ENCODE data around the gene SLC44A3. TPM values are rescaled to one million over a fixed set of nuclear protein-coding genes. Genes with fewer than 3 reads are reported as not detected.

Gene SLC44A3
- total RNA-seq, 1 donor from 2014 or later = not detected

DNA sequence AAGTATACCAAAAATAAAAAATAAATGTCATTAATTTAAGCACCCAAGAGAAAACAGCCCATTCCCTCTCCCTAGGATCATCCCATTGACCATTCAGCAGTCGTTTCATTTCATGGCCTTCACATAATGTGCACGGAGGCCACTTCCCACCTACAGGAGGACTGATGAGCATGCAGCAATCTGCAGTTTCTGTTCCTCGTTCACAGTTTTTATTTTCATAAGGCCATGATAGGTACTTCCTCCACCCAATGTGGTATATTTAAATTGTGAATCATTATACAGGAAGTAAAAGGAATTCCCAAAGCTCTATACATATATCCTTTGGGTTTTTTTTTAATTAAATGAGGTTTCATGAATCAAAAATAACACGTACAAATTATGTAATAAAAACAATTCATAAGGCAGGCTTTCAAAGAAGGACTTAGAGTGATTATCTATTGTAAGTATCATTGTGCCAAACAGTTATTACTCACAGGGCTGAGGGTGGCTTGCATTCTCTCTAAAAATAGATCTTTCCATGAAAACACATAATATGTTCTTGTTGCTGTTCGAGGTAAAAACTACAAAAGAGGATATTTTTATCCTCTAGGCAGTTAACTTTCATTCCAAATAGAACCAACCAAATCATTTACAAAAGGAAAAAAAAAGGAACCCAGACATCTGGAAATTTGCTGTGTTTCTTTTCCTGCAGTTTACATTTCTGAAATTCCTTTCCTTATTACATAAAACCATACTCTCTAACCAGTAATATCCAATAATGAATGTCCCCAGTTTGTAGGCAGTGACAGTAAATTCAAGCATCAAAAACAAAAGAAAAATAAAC, 27.5 kb upstream of the SLC44A3 start:
- CTCF ChIA-PET = no interaction called here
- DNase-seq = no peak
- peak overlapping the region; percentile 58 for H3K4me3 Mint-ChIP-seq

GRCh38 chr1:94793296-94793656, 26.9 kb upstream of the SLC44A3 start:
- ChIA-PET CTCF (no interaction called here), POLR2A (interaction anchor here (0.7 kb wide), 1 partner anchor 239 kb away, joined by 5 read pairs; no protein-coding TSS in a partner anchor)
- Mint-ChIP-seq H3K9me3 (peaks cover 4% of the 10 kb centered on the region), H3K27ac (no peak overlapping the region), H3K36me3 (ENCODE audit: low read depth) (no peaks in the 10 kb centered on the region), H3K4me3 (no peak overlapping the region), H3K4me1 (peaks cover 49% of the 10 kb centered on the region), H3K27me3 (no peaks in the 10 kb centered on the region)
- no peak for DNase-seq
- ATAC-seq (ENCODE audit: low read depth) = no peak
- intact Hi-C loops (cut with micrococcal nuclease) = loop anchor here (2.0 to 10.0 kb wide), 3 partner anchors 72 to 374 kb away; partner anchors contain the start of genes ABCD3 and CNN3
- no peak for TF ChIP-seq CTCF (IDR thresholded peaks at IDR 0.05)

More for the DNA sequence above, 27.5 kb upstream of the SLC44A3 start:
- peaks cover 49% of the 10 kb centered on the region for H3K4me1 Mint-ChIP-seq
- H3K27ac Mint-ChIP-seq = peak overlapping the region; percentile 46
- H3K9me3 Mint-ChIP-seq = peaks cover 4% of the 10 kb centered on the region
- no peak for TF ChIP-seq CTCF (IDR thresholded peaks at IDR 0.05)
- H3K36me3 Mint-ChIP-seq (ENCODE audit: low read depth) = no peaks in the 10 kb centered on the region
- peak; percentile 92 for ATAC-seq (ENCODE audit: low read depth)
- intact Hi-C loops (cut with micrococcal nuclease) = loop anchor here (2.0 to 10.0 kb wide), 3 partner anchors 72 to 374 kb away; partner anchors contain the start of genes ABCD3 and CNN3
- POLR2A ChIA-PET = no interaction called here
- no peaks in the 10 kb centered on the region for H3K27me3 Mint-ChIP-seq

- CTCF ChIA-PET = no interaction called here
- peaks cover 4% of the 10 kb centered on the region for H3K9me3 Mint-ChIP-seq
- H3K36me3 Mint-ChIP-seq (ENCODE audit: low read depth) = no peaks in the 10 kb centered on the region
- ATAC-seq (ENCODE audit: low read depth) (peak; percentile 57), DNase-seq (no peak)
- POLR2A ChIA-PET = no interaction called here
- peaks cover 50% of the 10 kb centered on the region for H3K4me1 Mint-ChIP-seq
- intact Hi-C loops (cut with micrococcal nuclease) = loop anchor here (10.0 kb wide), 1 partner anchor 129 kb away; the partner anchor contains the start of gene CNN3
- no peaks in the 10 kb centered on the region for H3K27me3 Mint-ChIP-seq
- peak overlapping the region; percentile 68 for H3K27ac Mint-ChIP-seq
- H3K4me3 Mint-ChIP-seq = peak overlapping the region; percentile 12
- no peak for TF ChIP-seq CTCF (IDR thresholded peaks at IDR 0.05)
These were observed 24.7 kb upstream of the SLC44A3 start for GRCh38 chr1:94795434-94795833.

DNA sequence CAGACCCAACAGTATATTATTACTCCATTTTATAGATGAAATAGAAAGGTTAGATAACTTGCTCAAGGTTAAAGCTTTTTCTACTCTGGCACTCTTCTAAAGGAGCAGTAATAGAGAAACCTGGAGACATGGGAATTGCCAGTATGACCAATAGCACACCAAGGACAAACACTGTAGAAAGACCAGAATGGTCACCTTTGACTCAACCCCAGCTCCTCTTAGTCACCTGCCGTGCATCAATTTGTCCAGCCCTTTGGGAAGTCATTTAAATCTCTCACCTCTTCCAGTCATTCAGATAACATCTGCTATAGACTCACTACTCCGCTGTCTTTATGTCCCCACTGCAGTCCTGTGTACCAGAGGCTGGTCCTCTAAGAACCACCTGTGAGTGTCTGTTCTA, 23.9 kb upstream of the SLC44A3 start:
- POLR2A ChIA-PET = no interaction called here
- no peak for ATAC-seq (ENCODE audit: low read depth)
- Mint-ChIP-seq H3K27ac (peak overlapping the region; percentile 68), H3K27me3 (no peaks in the 10 kb centered on the region), H3K36me3 (ENCODE audit: low read depth) (no peaks in the 10 kb centered on the region), H3K4me1 (peaks cover 44% of the 10 kb centered on the region), H3K9me3 (peaks cover 4% of the 10 kb centered on the region), H3K4me3 (no peak overlapping the region)
- CTCF ChIA-PET = no interaction called here
- no peak for DNase-seq
- TF ChIP-seq CTCF (IDR thresholded peaks at IDR 0.05) = no peak
- intact Hi-C loops (cut with micrococcal nuclease) = loop anchor here (10.0 kb wide), 1 partner anchor 129 kb away; the partner anchor contains the start of gene CNN3

- intact Hi-C loops (cut with micrococcal nuclease) = loop anchor here (10.0 kb wide), 1 partner anchor 128 kb away; the partner anchor contains the start of gene CNN3
- peak overlapping the region; percentile 24 for H3K27ac Mint-ChIP-seq
- H3K4me1 Mint-ChIP-seq = peaks cover 42% of the 10 kb centered on the region
These were observed 22.9 kb upstream of the SLC44A3 start for GRCh38 chr1:94797291-94797690.

More at GRCh38 chr1:94797291-94797690, 22.9 kb upstream of the SLC44A3 start:
- TF ChIP-seq CTCF (IDR thresholded peaks at IDR 0.05) = no peak
- no peak for ATAC-seq (ENCODE audit: low read depth)
- Mint-ChIP-seq H3K27me3 (no peaks in the 10 kb centered on the region), H3K9me3 (peaks cover 4% of the 10 kb centered on the region), H3K36me3 (ENCODE audit: low read depth) (no peaks in the 10 kb centered on the region), H3K4me3 (no peak overlapping the region)
- ChIA-PET CTCF (no interaction called here), POLR2A (no interaction called here)
- no peak for DNase-seq
